ENCODE results near the gene RAD51B. TPM values are rescaled to one million over a fixed set of nuclear protein-coding genes. Genes with fewer than 3 reads are reported as not detected.
A peak's percentile ranks its signal among the peaks of the same experiment; 100 is the strongest.

Gene RAD51B
- total RNA-seq, 5 donors from 2014 or later (not counting 1 experiment from before 2014, with no cell fraction given) = 25.4 to 47.9 (median 30.0) TPM

- H3K27ac Mint-ChIP-seq = peak overlapping the region; percentile 87 to 90
Observed at GRCh38 chr14:68663385-68664076, 844.0 kb downstream of the RAD51B start.

GRCh38 chr14:68664225-68664681, 844.7 kb downstream of the RAD51B start:
- 67% methylated on average over 3 of the region's 4 CpGs for WGBS (ENCODE audit: insufficient coverage)
- Mint-ChIP-seq H3K9me3 (no peaks in the 10 kb centered on the region), H3K4me1 (peaks cover 40 to 43% (median 41%) of the 10 kb centered on the region in 3 donors), H3K27ac (peak overlapping the region; percentile 71 to 73), H3K36me3 (no peaks in the 10 kb centered on the region), H3K27me3 (no peaks in the 10 kb centered on the region), H3K4me3 (no peak overlapping the region)
- H3K4me1 ChIP-seq (ENCODE audit: control insufficient read depth in 1 of 2, extremely low read depth in 1 of 2, insufficient read depth in 2 of 2, low read length in 2 of 2) = peaks cover 11 to 17% of the 10 kb centered on the region in 2 experiments
- POLR2A ChIA-PET = interaction anchor here (0.6 to 1.0 kb wide), 2 partner anchors 19 to 81 kb away, joined by 3 to 8 read pairs; no protein-coding TSS in a partner anchor
- CTCF ChIA-PET = interaction anchor here in 1 of 2 donors (0.5 to 2.3 kb wide), 5 partner anchors 21 to 730 kb away, joined by 3 to 12 read pairs (median 3); no protein-coding TSS in a partner anchor
- H3K4me3 ChIP-seq (ENCODE audit: control insufficient read depth in 1 of 2, extremely low read depth in 1 of 2, low read length in 1 of 2) = no peak overlapping the region
- no peaks in the 10 kb centered on the region for H3K36me3 ChIP-seq (ENCODE audit: control insufficient read depth in 2 of 2, extremely low read depth in 1 of 2, insufficient read depth in 1 of 2, low read length in 1 of 2)
- DNase-seq (peak in 1 of 35 experiments; percentile 8), ATAC-seq (replicated peaks in 1 of 4) (peak in 1 of 4 experiments; percentile 40)
- H3K9me3 ChIP-seq = no peaks in the 10 kb centered on the region
- H3K27ac ChIP-seq (ENCODE audit: low read length) = no peak overlapping the region
- H3K27me3 ChIP-seq (replicated peaks in 1 of 2; ENCODE audit: control insufficient read depth in 2 of 2, extremely low read depth in 1 of 2, insufficient read depth in 2 of 2, low read length in 1 of 2) = no peaks in the 10 kb centered on the region

More at GRCh38 chr14:68663385-68664076, 844.0 kb downstream of the RAD51B start:
- H3K9me3 ChIP-seq = no peaks in the 10 kb centered on the region
- ATAC-seq (replicated peaks in 1 of 4) = peak; percentile 35 to 60 (median 56)
- CTCF ChIA-PET = interaction anchor here (0.6 to 2.3 kb wide), 4 partner anchors 22 to 397 kb away, joined by 3 to 12 read pairs (median 4); no protein-coding TSS in a partner anchor
- H3K4me1 ChIP-seq (ENCODE audit: control insufficient read depth in 1 of 2, extremely low read depth in 1 of 2, insufficient read depth in 2 of 2, low read length in 2 of 2) = peaks cover 11 to 17% of the 10 kb centered on the region in 2 experiments
- H3K4me3 ChIP-seq (ENCODE audit: control insufficient read depth in 1 of 2, extremely low read depth in 1 of 2, low read length in 1 of 2) = peak overlapping the region in 1 of 2 donors; percentile 46
- DNase-seq = peak in 1 of 35 experiments; percentile 42
- no peaks in the 10 kb centered on the region for H3K36me3 ChIP-seq (ENCODE audit: control insufficient read depth in 2 of 2, extremely low read depth in 1 of 2, insufficient read depth in 1 of 2, low read length in 1 of 2)
- peaks cover 40 to 44% (median 43%) of the 10 kb centered on the region in 3 donors for H3K4me1 Mint-ChIP-seq
- peak overlapping the region; percentile 58 to 84 (median 77) for H3K4me3 Mint-ChIP-seq
- H3K36me3 Mint-ChIP-seq = no peaks in the 10 kb centered on the region
- H3K27me3 Mint-ChIP-seq = no peaks in the 10 kb centered on the region
- H3K27me3 ChIP-seq (replicated peaks in 1 of 2; ENCODE audit: control insufficient read depth in 2 of 2, extremely low read depth in 1 of 2, insufficient read depth in 2 of 2, low read length in 1 of 2) = peaks cover 0 to 3% of the 10 kb centered on the region in 2 experiments
- H3K9me3 Mint-ChIP-seq = no peaks in the 10 kb centered on the region
- no CpG with 5 or more reads among the region's 9 CpGs for WGBS (ENCODE audit: insufficient coverage)
- POLR2A ChIA-PET = interaction anchor here (0.6 to 1.0 kb wide), 3 partner anchors 19 to 82 kb away, joined by 3 to 8 read pairs (median 3); no protein-coding TSS in a partner anchor
- peak overlapping the region; percentile 56 for H3K27ac ChIP-seq (ENCODE audit: low read length)

- 72% methylated on average over 3 of the region's 4 CpGs for WGBS (ENCODE audit: insufficient coverage)
- Mint-ChIP-seq H3K36me3 (no peaks in the 10 kb centered on the region), H3K4me1 (peaks cover 40 to 43% (median 41%) of the 10 kb centered on the region in 3 donors), H3K27me3 (no peaks in the 10 kb centered on the region), H3K9me3 (no peaks in the 10 kb centered on the region), H3K4me3 (no peak overlapping the region), H3K27ac (no peak overlapping the region)
- H3K36me3 ChIP-seq (ENCODE audit: control insufficient read depth in 2 of 2, extremely low read depth in 1 of 2, insufficient read depth in 1 of 2, low read length in 1 of 2) = no peaks in the 10 kb centered on the region
- no peak overlapping the region for H3K4me3 ChIP-seq (ENCODE audit: control insufficient read depth in 1 of 2, extremely low read depth in 1 of 2, low read length in 1 of 2)
- no peaks in the 10 kb centered on the region for H3K9me3 ChIP-seq
- CTCF ChIA-PET = interaction anchor here in 1 of 2 donors (2.3 kb wide), 1 partner anchor 20 kb away, joined by 12 read pairs; no protein-coding TSS in a partner anchor
- no peaks in the 10 kb centered on the region for H3K27me3 ChIP-seq (replicated peaks in 1 of 2; ENCODE audit: control insufficient read depth in 2 of 2, extremely low read depth in 1 of 2, insufficient read depth in 2 of 2, low read length in 1 of 2)
- H3K4me1 ChIP-seq (ENCODE audit: control insufficient read depth in 1 of 2, extremely low read depth in 1 of 2, insufficient read depth in 2 of 2, low read length in 2 of 2) = peaks cover 11 to 17% of the 10 kb centered on the region in 2 experiments
- POLR2A ChIA-PET = no interaction called here
- DNase-seq = no peak
- ATAC-seq (replicated peaks in 1 of 4) = no peak
- no peak overlapping the region for H3K27ac ChIP-seq (ENCODE audit: low read length)
Observed at GRCh38 chr14:68665131-68665530, 845.6 kb downstream of the RAD51B start.

- Mint-ChIP-seq H3K27me3 (no peaks in the 10 kb centered on the region), H3K4me3 (no peak overlapping the region), H3K4me1 (peaks cover 40 to 43% (median 41%) of the 10 kb centered on the region in 3 donors), H3K27ac (no peak overlapping the region), H3K9me3 (no peaks in the 10 kb centered on the region), H3K36me3 (no peaks in the 10 kb centered on the region)
- ChIA-PET CTCF (no interaction called here), POLR2A (interaction anchor here in 1 of 2 donors (0.6 kb wide), 1 partner anchor 169 kb away, joined by 4 read pairs; no protein-coding TSS in a partner anchor)
- Histone ChIP-seq H3K4me3 (ENCODE audit: control insufficient read depth in 1 of 2, extremely low read depth in 1 of 2, low read length in 1 of 2) (no peak overlapping the region), H3K27ac (ENCODE audit: low read length) (no peak overlapping the region), H3K4me1 (ENCODE audit: control insufficient read depth in 1 of 2, extremely low read depth in 1 of 2, insufficient read depth in 2 of 2, low read length in 2 of 2) (peaks cover 11 to 17% of the 10 kb centered on the region in 2 experiments), H3K36me3 (ENCODE audit: control insufficient read depth in 2 of 2, extremely low read depth in 1 of 2, insufficient read depth in 1 of 2, low read length in 1 of 2) (no peaks in the 10 kb centered on the region), H3K27me3 (replicated peaks in 1 of 2; ENCODE audit: control insufficient read depth in 2 of 2, extremely low read depth in 1 of 2, insufficient read depth in 2 of 2, low read length in 1 of 2) (no peaks in the 10 kb centered on the region), H3K9me3 (no peaks in the 10 kb centered on the region)
- DNase-seq = no peak
- no peak for ATAC-seq (replicated peaks in 1 of 4)
Observed at GRCh38 chr14:68665792-68666204, 846.2 kb downstream of the RAD51B start.

DNA sequence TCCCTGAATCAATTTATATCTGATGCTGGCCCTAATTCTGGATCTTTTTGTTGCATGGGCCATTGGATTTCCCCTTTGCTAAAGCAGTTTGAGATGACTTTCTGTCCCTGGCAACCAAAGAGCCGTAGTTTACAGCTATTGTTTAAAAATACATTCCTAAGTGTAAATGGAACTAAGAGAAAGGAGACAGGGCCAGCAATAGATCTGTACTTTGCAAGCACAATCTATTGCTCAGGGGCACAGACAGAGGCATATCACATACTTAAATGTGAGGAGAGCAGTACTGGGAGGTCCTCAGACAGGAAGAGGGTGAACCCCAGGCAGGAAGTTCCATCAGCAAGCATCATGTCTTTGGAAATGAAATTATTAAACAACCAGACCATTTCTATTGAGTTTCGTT, 846.7 kb downstream of the RAD51B start:
- Mint-ChIP-seq H3K36me3 (no peaks in the 10 kb centered on the region), H3K9me3 (no peaks in the 10 kb centered on the region), H3K4me3 (no peak overlapping the region), H3K4me1 (peaks cover 40 to 43% (median 40%) of the 10 kb centered on the region in 3 donors), H3K27me3 (no peaks in the 10 kb centered on the region), H3K27ac (no peak overlapping the region)
- ATAC-seq (replicated peaks in 1 of 4) = no peak
- no peak overlapping the region for H3K4me3 ChIP-seq (ENCODE audit: control insufficient read depth in 1 of 2, extremely low read depth in 1 of 2, low read length in 1 of 2)
- H3K4me1 ChIP-seq (ENCODE audit: control insufficient read depth in 1 of 2, extremely low read depth in 1 of 2, insufficient read depth in 2 of 2, low read length in 2 of 2) = peaks cover 11 to 17% of the 10 kb centered on the region in 2 experiments
- POLR2A ChIA-PET = interaction anchor here in 1 of 2 donors (0.6 kb wide), 1 partner anchor 171 kb away, joined by 3 read pairs; no protein-coding TSS in a partner anchor
- CTCF ChIA-PET = no interaction called here
- no peak overlapping the region for H3K27ac ChIP-seq (ENCODE audit: low read length)
- no peak for DNase-seq
- H3K27me3 ChIP-seq (replicated peaks in 1 of 2; ENCODE audit: control insufficient read depth in 2 of 2, extremely low read depth in 1 of 2, insufficient read depth in 2 of 2, low read length in 1 of 2) = no peaks in the 10 kb centered on the region
- no peaks in the 10 kb centered on the region for H3K9me3 ChIP-seq
- WGBS (ENCODE audit: insufficient coverage) = no CpG with 5 or more reads among the region's 2 CpGs
- H3K36me3 ChIP-seq (ENCODE audit: control insufficient read depth in 2 of 2, extremely low read depth in 1 of 2, insufficient read depth in 1 of 2, low read length in 1 of 2) = no peaks in the 10 kb centered on the region

GRCh38 chr14:68666899-68667298, 847.3 kb downstream of the RAD51B start:
- H3K4me1 ChIP-seq (ENCODE audit: control insufficient read depth in 1 of 2, extremely low read depth in 1 of 2, insufficient read depth in 2 of 2, low read length in 2 of 2) = peaks cover 11 to 17% of the 10 kb centered on the region in 2 experiments
- no peak overlapping the region for H3K4me3 Mint-ChIP-seq
- WGBS (ENCODE audit: insufficient coverage) = 100% methylated on average over 2 of the region's 5 CpGs
- H3K36me3 ChIP-seq (ENCODE audit: control insufficient read depth in 2 of 2, extremely low read depth in 1 of 2, insufficient read depth in 1 of 2, low read length in 1 of 2) = no peaks in the 10 kb centered on the region
- ChIA-PET POLR2A (interaction anchor here in 1 of 2 donors (0.6 kb wide), 1 partner anchor 172 kb away, joined by 3 read pairs; no protein-coding TSS in a partner anchor), CTCF (no interaction called here)
- no peaks in the 10 kb centered on the region for H3K36me3 Mint-ChIP-seq
- H3K27ac Mint-ChIP-seq = peak overlapping the region in 1 of 2 donors; percentile 9
- peaks cover 37 to 42% (median 40%) of the 10 kb centered on the region in 3 donors for H3K4me1 Mint-ChIP-seq
- H3K27me3 ChIP-seq (replicated peaks in 1 of 2; ENCODE audit: control insufficient read depth in 2 of 2, extremely low read depth in 1 of 2, insufficient read depth in 2 of 2, low read length in 1 of 2) = no peaks in the 10 kb centered on the region
- no peak overlapping the region for H3K27ac ChIP-seq (ENCODE audit: low read length)
- no peak overlapping the region for H3K4me3 ChIP-seq (ENCODE audit: control insufficient read depth in 1 of 2, extremely low read depth in 1 of 2, low read length in 1 of 2)
- no peaks in the 10 kb centered on the region for H3K9me3 Mint-ChIP-seq
- no peak for ATAC-seq (replicated peaks in 1 of 4)
- no peak for DNase-seq
- H3K27me3 Mint-ChIP-seq = no peaks in the 10 kb centered on the region
- H3K9me3 ChIP-seq = no peaks in the 10 kb centered on the region
